Activated T-cell treated with anti-CD3 and anti-CD28 coated beads, Interleukin-2, amount 50 U/mL, for 72 hours (primary cell): ENCODE measurements around the gene ZDHHC1. TPM values are rescaled to one million over a fixed set of nuclear protein-coding genes. Genes with fewer than 3 reads are reported as not detected.

ENCODE experiments used
- ATAC-seq, 2 donors: fragments of 150-1000 bp; cut with Tn5 transposase; replicated peaks in 1 of 2; 2 replicates each; pipeline ENCODE4 v1.10.0; 2021; ENCODE audit warnings: moderate library complexity in 2 of 2, mild to moderate bottlenecking in 1 of 2
- DNase-seq, 2 donors: peaks; one replicate each; pipeline ENCODE4 v3.0.0; 2021 to 2022; ENCODE audit warnings: mixed read lengths in 1 of 2
- H3K27ac Mint-ChIP-seq: one replicate; pipeline ENCODE4 v1.8.0; 2022; ENCODE audit warnings: mild to moderate bottlenecking, moderate library complexity, mixed read lengths
- H3K27me3 Mint-ChIP-seq: one replicate; pipeline ENCODE4 v1.8.0; 2022; ENCODE audit warnings: low read depth, mixed read lengths
- H3K36me3 Mint-ChIP-seq, 2 donors: one replicate each; pipeline ENCODE4 v1.8.0; 2022; ENCODE audit warnings: mixed read lengths in 2 of 2, mild to moderate bottlenecking in 1 of 2; ENCODE audit not compliant: insufficient read depth in 2 of 2
- H3K4me1 Mint-ChIP-seq: one replicate; pipeline ENCODE4 v1.8.0; 2022; ENCODE audit warnings: low read depth, mixed read lengths
- H3K4me3 Mint-ChIP-seq, 2 donors: one replicate each; pipeline ENCODE4 v1.8.0; 2022; ENCODE audit warnings: mild to moderate bottlenecking in 2 of 2, mixed read lengths in 2 of 2, moderate library complexity in 2 of 2
- H3K9me3 Mint-ChIP-seq, 2 donors: one replicate each; pipeline ENCODE4 v1.8.0; 2022; ENCODE audit warnings: mixed read lengths in 2 of 2
- total RNA-seq, 2 donors: library from RNA; stranded (reverse); gene quantifications; one replicate each; pipeline ENCODE4 v1.2.3, GENCODE V29; 2022

The ZDHHC1 gene
- total RNA-seq, 2 donors from 2014 or later: 1.9 to 2.1 TPM

GRCh38 chr16:67432506-67432890 lies 16.2 kb upstream of the ZDHHC1 start:
- Mint-ChIP-seq H3K4me1 (peaks cover 15% of the 10 kb centered on the region), H3K27ac (no peak overlapping the region), H3K9me3 (no peaks in the 10 kb centered on the region), H3K4me3 (peak overlapping the region in 1 of 2 donors; percentile 33), H3K27me3 (peaks cover 21% of the 10 kb centered on the region), H3K36me3 (no peaks in the 10 kb centered on the region)
- DNase-seq: no peak
- ATAC-seq: no peak

GRCh38 chr16:67431775-67432505 lies 15.7 kb upstream of the ZDHHC1 start:
- Mint-ChIP-seq H3K4me1 (peaks cover 14% of the 10 kb centered on the region), H3K27ac (no peak overlapping the region), H3K27me3 (peaks cover 24% of the 10 kb centered on the region), H3K4me3 (peak overlapping the region; percentile 55 to 56), H3K36me3 (no peaks in the 10 kb centered on the region), H3K9me3 (no peaks in the 10 kb centered on the region)
- ATAC-seq (no peak), DNase-seq (no peak)

GRCh38 chr16:67430977-67431774 lies 14.9 kb upstream of the ZDHHC1 start, which contains the start of gene HSD11B2:
Gene HSD11B2 (plus strand): TSS chr16:67431121. CDS start chr16:67431249, 128 bp downstream.
- Mint-ChIP-seq H3K4me3 (peak within 1 kb of the TSS; percentile 86 to 88), H3K27me3 (peaks cover 30% of the 10 kb centered on the region), H3K36me3 (no peaks in the 10 kb centered on the region), H3K27ac (no peak within 1 kb of the TSS), H3K9me3 (no peaks in the 10 kb centered on the region), H3K4me1 (peaks cover 14% of the 10 kb centered on the region)
- peak; percentile 69 for ATAC-seq
- DNase-seq: peak; percentile 39 to 41

- peak; percentile 58 to 59 for ATAC-seq
- Mint-ChIP-seq H3K27ac (no peak overlapping the region), H3K9me3 (no peaks in the 10 kb centered on the region), H3K27me3 (peaks cover 30% of the 10 kb centered on the region), H3K4me1 (peaks cover 14% of the 10 kb centered on the region), H3K36me3 (no peaks in the 10 kb centered on the region), H3K4me3 (peak overlapping the region; percentile 86 to 88)
- DNase-seq: peak; percentile 40 to 46
Observed at GRCh38 chr16:67430504-67430976, 14.3 kb upstream of the ZDHHC1 start.

GRCh38 chr16:67429799-67430503 lies 13.7 kb upstream of the ZDHHC1 start:
- peaks cover 30% of the 10 kb centered on the region for H3K27me3 Mint-ChIP-seq
- H3K4me3 Mint-ChIP-seq: peak overlapping the region; percentile 86 to 88
- ATAC-seq (no peak), DNase-seq (no peak)
- H3K9me3 Mint-ChIP-seq: no peaks in the 10 kb centered on the region
- no peaks in the 10 kb centered on the region for H3K36me3 Mint-ChIP-seq
- H3K27ac Mint-ChIP-seq: no peak overlapping the region
- H3K4me1 Mint-ChIP-seq: peaks cover 9% of the 10 kb centered on the region

GRCh38 chr16:67429053-67429798 lies 12.9 kb upstream of the ZDHHC1 start:
- DNase-seq (no peak), ATAC-seq (no peak)
- Mint-ChIP-seq H3K4me3 (peak overlapping the region; percentile 60 to 68), H3K36me3 (no peaks in the 10 kb centered on the region), H3K27ac (no peak overlapping the region), H3K27me3 (peaks cover 30% of the 10 kb centered on the region), H3K9me3 (no peaks in the 10 kb centered on the region), H3K4me1 (peaks cover 4% of the 10 kb centered on the region)

- Mint-ChIP-seq H3K36me3 (no peaks in the 10 kb centered on the region), H3K4me1 (peaks cover 4% of the 10 kb centered on the region), H3K27me3 (peaks cover 30% of the 10 kb centered on the region), H3K9me3 (no peaks in the 10 kb centered on the region), H3K4me3 (no peak overlapping the region), H3K27ac (no peak overlapping the region)
- peak; percentile 73 to 75 for DNase-seq
- ATAC-seq: peak; percentile 69
Observed at GRCh38 chr16:67428146-67428731, 12.0 kb upstream of the ZDHHC1 start.

GRCh38 chr16:67426950-67427349 lies 10.7 kb upstream of the ZDHHC1 start:
- peaks cover 30% of the 10 kb centered on the region for H3K27me3 Mint-ChIP-seq

GRCh38 chr16:67426022-67426421 lies 9.7 kb upstream of the ZDHHC1 start:
- no peak overlapping the region for H3K4me3 Mint-ChIP-seq
- H3K27me3 Mint-ChIP-seq: peaks cover 30% of the 10 kb centered on the region
- no peak overlapping the region for H3K27ac Mint-ChIP-seq
- ATAC-seq (no peak), DNase-seq (no peak)
- no peaks in the 10 kb centered on the region for H3K9me3 Mint-ChIP-seq
- H3K36me3 Mint-ChIP-seq: no peaks in the 10 kb centered on the region
- peaks cover 4% of the 10 kb centered on the region for H3K4me1 Mint-ChIP-seq

More at GRCh38 chr16:67426950-67427349, 10.7 kb upstream of the ZDHHC1 start:
- ATAC-seq (no peak), DNase-seq (no peak)
- Mint-ChIP-seq H3K4me3 (no peak overlapping the region), H3K36me3 (no peaks in the 10 kb centered on the region), H3K27ac (no peak overlapping the region), H3K9me3 (no peaks in the 10 kb centered on the region), H3K4me1 (peaks cover 4% of the 10 kb centered on the region)

GRCh38 chr16:67425580-67425979 lies 9.3 kb upstream of the ZDHHC1 start:
- no peaks in the 10 kb centered on the region for H3K36me3 Mint-ChIP-seq
- ATAC-seq (no peak), DNase-seq (no peak)
- H3K9me3 Mint-ChIP-seq: no peaks in the 10 kb centered on the region
- no peak overlapping the region for H3K4me3 Mint-ChIP-seq
- H3K27ac Mint-ChIP-seq: no peak overlapping the region
- peaks cover 4% of the 10 kb centered on the region for H3K4me1 Mint-ChIP-seq
- H3K27me3 Mint-ChIP-seq: peaks cover 30% of the 10 kb centered on the region

GRCh38 chr16:67425061-67425460 lies 8.8 kb upstream of the ZDHHC1 start:
- ATAC-seq (no peak), DNase-seq (no peak)
- Mint-ChIP-seq H3K4me1 (peaks cover 4% of the 10 kb centered on the region), H3K36me3 (no peaks in the 10 kb centered on the region), H3K4me3 (no peak overlapping the region), H3K27ac (no peak overlapping the region), H3K9me3 (no peaks in the 10 kb centered on the region), H3K27me3 (peaks cover 26% of the 10 kb centered on the region)

GRCh38 chr16:67424261-67424615 lies 8.0 kb upstream of the ZDHHC1 start:
- H3K27me3 Mint-ChIP-seq: peaks cover 24% of the 10 kb centered on the region
- DNase-seq (no peak), ATAC-seq (no peak)
- no peak overlapping the region for H3K27ac Mint-ChIP-seq
- no peaks in the 10 kb centered on the region for H3K4me1 Mint-ChIP-seq
- H3K36me3 Mint-ChIP-seq: no peaks in the 10 kb centered on the region
- no peak overlapping the region for H3K4me3 Mint-ChIP-seq
- H3K9me3 Mint-ChIP-seq: no peaks in the 10 kb centered on the region
